M059J (cell line): ENCODE results near the gene GRPEL2. TPM values are rescaled to one million over a fixed set of nuclear protein-coding genes. Genes with fewer than 3 reads are reported as not detected.
A peak's percentile ranks its signal among the peaks of the same experiment; 100 is the strongest.

Source experiments
- DNase-seq: peaks from one replicate; pipeline ENCODE4 v3.0.0-alpha.2; 2012; ENCODE audit warnings: low read depth
- total RNA-seq: library from RNA; depleted of rRNA; stranded (reverse); fragments of >200 nt; shearing (Covaris generic); gene quantifications from 2 replicates; pipeline ENCODE4 v1.2.3, GENCODE V29; 2014

The GRPEL2 gene
- total RNA-seq, 1 experiment from 2014 or later, result 20.3 TPM

- no peak for DNase-seq
These were observed 26.1 kb upstream of the GRPEL2 start for GRCh38 chr5:149319174-149319573.

GRCh38 chr5:149320791-149321330 is 24.4 kb upstream of the GRPEL2 start:
- peak; percentile 90 for DNase-seq

- DNase-seq, result no peak
These were observed 22.8 kb upstream of the GRPEL2 start for GRCh38 chr5:149322518-149322917.

DNA sequence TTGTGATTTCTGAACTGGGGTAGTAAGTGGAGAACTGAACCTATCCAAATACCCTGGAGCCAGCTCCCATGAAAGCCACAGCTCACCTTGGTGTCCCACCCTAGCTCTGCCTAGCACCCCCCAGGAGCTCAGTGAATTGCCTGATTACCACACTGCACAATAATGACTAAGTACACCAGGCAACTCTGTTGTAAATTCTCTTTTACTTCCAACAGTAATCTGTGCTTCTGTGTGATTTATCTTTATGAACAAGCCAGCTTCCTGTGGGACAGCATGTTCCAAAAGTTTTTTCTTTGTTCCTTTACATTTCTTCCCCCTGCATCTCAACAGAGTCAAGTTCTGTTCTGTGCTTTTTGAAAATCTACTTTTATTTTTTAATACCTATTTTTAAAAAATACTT is 22.1 kb upstream of the GRPEL2 start:
- DNase-seq, result no peak

DNA sequence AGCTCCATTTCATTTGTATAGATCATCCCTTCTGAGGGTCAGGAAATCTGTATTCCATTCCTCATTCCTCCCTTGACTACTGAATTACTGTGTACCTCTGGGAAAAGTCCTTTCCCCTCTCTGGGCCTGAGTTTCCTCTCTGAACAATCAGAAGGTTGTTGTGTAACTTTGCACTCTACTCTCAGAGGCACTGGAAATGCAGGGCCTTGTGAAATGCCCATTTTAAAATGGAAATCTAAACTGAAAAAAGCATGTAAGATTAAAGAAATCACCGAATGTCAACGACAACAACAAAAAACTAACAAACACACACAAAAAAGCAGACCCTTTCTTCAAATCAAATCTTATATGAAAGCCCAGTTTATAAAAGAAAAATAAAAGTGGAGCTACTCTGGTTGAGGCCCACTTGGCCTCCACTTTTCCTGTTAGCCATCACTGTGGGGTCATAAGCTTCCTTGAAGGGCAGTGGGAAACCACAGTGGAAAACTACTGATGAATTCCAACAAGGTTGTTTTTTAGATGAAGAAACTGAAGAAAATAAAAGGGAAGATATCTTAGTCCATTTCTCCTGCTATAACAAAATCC is 21.6 kb upstream of the GRPEL2 start:
- no peak for DNase-seq

- no peak for DNase-seq
These were observed 20.7 kb upstream of the GRPEL2 start for GRCh38 chr5:149324641-149325040.

- no peak for DNase-seq
These were observed 20.0 kb upstream of the GRPEL2 start for GRCh38 chr5:149325166-149325735.

- DNase-seq, result no peak
These were observed 19.4 kb upstream of the GRPEL2 start for GRCh38 chr5:149325894-149326293.

DNA sequence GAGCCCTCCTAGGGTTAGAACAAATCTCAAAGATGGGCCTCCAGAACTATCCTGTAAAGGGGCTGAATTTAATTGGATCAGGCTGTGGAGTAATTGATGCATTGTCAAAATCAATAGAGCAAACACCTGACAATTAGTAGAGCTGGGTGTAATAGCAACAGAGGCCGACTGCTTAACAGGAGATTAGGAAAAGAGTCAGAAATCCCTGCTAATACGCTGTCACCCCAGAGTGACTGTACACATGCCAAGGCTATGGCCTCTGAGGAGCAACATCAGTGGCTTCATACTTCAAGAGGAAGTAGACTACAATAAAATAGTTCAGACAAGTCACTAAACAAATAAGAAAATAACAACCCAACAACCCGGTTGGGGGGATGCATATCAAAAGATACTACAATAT is 18.7 kb upstream of the GRPEL2 start:
- DNase-seq, result no peak

- DNase-seq, result no peak
These were observed 17.1 kb upstream of the GRPEL2 start for GRCh38 chr5:149328177-149328576.

DNA sequence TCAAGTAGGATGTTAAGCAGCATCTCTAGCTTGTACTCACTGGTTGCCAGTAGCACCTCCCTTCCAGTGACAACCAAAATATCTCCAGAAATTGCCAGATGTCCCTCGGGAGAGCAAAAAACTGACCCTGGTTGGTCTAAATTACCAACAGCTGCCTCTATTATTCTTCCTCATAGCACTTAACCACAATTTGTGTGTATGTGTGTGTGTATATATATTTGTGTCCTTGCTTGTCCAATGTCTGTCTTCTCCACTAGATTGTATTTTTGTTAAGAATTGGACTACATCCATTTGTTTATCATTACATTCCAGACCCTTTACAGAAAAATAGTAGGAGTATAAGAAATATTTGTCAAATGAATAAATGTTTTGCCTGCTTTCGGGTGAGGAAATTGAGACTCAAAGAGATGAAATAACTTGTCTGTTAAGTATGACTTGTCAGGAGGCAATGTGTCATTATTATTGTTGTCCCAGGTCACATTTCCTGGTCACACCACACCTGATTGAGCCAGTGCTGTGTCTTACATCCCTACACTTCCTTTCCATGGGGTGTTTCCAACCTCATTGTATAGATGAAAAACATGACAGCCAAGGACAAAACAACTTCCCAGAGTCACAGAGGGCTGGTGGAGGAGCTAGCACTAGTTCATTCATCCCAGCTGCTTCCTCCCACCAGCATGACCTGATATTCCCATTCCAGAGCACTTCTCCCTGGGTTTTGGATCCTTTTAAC is 11.4 kb upstream of the GRPEL2 start:
- no peak for DNase-seq

DNA sequence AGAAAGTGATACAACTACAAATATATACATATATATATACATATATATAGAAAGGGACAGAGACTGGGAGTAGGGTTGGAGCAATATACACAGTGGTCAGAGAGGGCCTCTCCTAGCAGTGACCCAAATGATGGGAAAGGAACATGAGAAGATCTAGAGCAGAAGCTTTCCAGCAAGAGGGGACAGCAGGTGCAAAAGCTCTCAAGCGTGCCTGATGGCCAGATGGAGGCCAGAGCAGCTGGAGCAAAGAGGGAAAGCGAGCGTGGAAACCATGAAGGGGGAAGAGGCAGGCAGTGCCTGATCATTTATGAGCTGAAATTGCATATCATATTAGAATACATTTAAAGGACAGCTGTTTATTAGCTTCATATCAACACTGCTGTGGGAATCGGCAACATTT is 7.6 kb upstream of the GRPEL2 start:
- DNase-seq, result no peak

- no peak for DNase-seq
These were observed 6.9 kb upstream of the GRPEL2 start for GRCh38 chr5:149338364-149338763.

DNA sequence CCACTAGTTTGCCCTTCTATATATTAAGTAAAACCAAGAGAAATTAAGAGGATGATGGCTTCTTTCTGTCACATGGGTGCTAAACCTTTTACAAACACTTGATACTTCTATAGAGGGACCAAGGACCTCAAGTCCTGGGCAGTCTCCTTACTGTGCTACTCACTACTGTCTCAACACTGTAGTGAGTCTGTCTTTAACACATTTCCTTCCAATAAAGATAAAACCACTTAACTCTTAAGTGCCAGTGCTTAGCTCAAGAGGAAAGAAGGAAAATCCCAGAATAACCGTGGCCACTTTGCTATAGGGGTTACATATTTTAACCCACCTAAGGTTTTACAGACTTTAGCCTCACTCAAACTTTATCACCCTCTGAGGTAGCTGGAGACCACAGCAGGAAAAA is 4.4 kb upstream of the GRPEL2 start:
- no peak for DNase-seq

- no peak for DNase-seq
These were observed 3.4 kb upstream of the GRPEL2 start for GRCh38 chr5:149341876-149342275.

DNA sequence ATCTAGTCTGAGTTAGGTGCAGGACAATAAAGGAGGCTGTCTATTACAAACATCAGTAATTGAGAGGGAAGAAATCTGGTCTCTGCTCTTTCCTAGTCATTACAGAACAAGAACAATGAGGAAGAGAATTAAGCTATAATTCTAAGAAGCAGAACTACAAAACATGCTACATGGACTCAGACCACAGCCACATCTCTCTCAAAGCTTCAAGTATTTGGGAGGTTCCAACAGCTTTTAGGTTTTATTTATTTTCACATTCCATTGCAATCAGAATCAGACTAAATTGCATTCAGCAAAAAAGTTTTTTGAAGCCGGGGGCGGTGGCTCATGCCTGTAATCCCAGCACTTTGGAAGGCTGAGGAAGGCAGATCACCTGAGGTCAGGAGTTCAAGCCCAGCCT is 1.1 kb upstream of the GRPEL2 start:
- no peak for DNase-seq

DNA sequence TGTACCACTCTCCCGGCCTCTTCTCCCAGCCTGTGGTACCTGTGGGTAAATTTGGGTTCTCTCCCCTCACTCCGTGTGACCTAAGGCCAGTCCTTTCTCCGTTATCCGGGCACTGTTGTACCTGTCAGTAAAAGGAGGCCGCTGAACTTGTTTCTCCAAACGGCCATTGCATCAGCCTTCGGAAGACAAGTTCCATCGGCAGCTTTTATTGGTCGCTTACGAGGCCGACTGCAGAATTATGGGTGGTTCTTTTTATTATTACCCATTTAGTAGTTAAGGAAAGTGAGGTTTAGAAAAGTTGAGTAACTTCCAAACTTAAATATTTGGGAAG is 558 bp downstream of the GRPEL2 start:
- peak; percentile 40 for DNase-seq

- no peak for DNase-seq
These were observed 3.2 kb downstream of the GRPEL2 start for GRCh38 chr5:149348518-149348917.

DNA sequence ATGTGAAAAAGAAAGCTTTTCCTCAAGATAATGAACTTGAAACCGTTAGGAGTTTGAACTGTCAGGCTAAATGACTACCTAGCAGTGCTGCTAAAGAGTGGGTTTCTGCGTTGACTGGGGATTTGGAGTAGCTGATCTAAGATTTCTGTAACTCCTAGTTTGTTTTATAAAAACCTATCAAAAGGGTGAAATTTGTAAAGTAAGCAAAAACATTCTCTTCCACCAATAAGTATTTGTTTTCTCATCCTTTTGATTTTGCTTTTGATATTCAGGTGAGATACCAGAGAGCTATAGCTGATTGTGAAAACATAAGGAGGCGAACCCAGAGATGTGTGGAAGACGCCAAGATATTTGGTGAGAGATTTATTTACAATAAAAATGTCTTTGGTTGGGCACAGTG is 4.1 kb downstream of the GRPEL2 start:
- no peak for DNase-seq

- DNase-seq, result no peak
These were observed 6.9 kb downstream of the GRPEL2 start for GRCh38 chr5:149352169-149352568.

- no peak for DNase-seq
These were observed 8.6 kb downstream of the GRPEL2 start for GRCh38 chr5:149353911-149354310.

DNA sequence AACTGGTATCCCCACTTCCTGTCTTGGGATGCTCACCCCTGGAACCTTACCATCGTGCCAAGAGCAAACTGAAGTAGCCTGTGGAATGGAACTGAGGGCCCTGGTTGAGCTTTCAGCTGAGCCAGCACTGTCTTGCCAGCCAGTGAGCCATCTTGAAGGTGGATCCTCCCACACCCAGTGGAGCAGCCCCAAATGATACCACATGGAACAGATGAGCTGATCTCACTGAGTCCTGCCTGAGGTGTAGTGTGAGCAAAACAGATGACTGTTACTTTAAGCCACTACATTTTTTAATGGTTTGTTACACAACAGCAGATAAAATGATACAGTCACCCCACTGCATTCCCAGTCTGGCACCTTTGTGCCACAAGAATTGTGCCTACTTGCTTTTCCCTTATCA is 10.4 kb downstream of the GRPEL2 start:
- no peak for DNase-seq

GRCh38 chr5:149356391-149356790 is 11.1 kb downstream of the GRPEL2 start:
- no peak for DNase-seq
